Measurements from ENCODE around the gene CDIP1. TPM values are rescaled to one million over a fixed set of nuclear protein-coding genes. Genes with fewer than 3 reads are reported as not detected.

CDIP1 gene
- total RNA-seq, 6 donors from 2014 or later, result 7.3 to 27.0 (median 21.9) TPM

GRCh38 chr16:4509420-4509819 lies 29.2 kb downstream of the CDIP1 start:
- DNase-seq, result no peak
- Histone ChIP-seq H3K9me3 (no peaks in the 10 kb centered on the region), H3K27me3 (no peaks in the 10 kb centered on the region), H3K4me1 (peaks cover 26 to 47% (median 29%) of the 10 kb centered on the region in 4 donors), H3K27ac (no peak overlapping the region), H3K36me3 (peaks cover 15 to 84% (median 66%) of the 10 kb centered on the region in 4 donors), H3K4me3 (no peak overlapping the region)
- ATAC-seq (ENCODE audit: low FRiP score in 2 of 2), result no peak
- WGBS, 2 donors, result 92 to 98% methylated on average over 8 of the region's 8 CpGs
- TF ChIP-seq POLR2AphosphoS5 (IDR thresholded peaks at IDR 0.05), result no peak
- no peak for TF ChIP-seq CTCF (IDR thresholded peaks at IDR 0.05)
- TF ChIP-seq POLR2A (IDR thresholded peaks at IDR 0.05), result no peak
- TF ChIP-seq EP300 (IDR thresholded peaks at IDR 0.05), result no peak

GRCh38 chr16:4508806-4509205 lies 29.8 kb downstream of the CDIP1 start:
- Histone ChIP-seq H3K36me3 (peaks cover 15 to 82% (median 66%) of the 10 kb centered on the region in 4 donors), H3K9me3 (no peaks in the 10 kb centered on the region), H3K27me3 (no peaks in the 10 kb centered on the region), H3K4me3 (no peak overlapping the region), H3K4me1 (peaks cover 20 to 41% (median 23%) of the 10 kb centered on the region in 4 donors), H3K27ac (no peak overlapping the region)
- ATAC-seq (ENCODE audit: low FRiP score in 2 of 2) (no peak), DNase-seq (no peak)
- TF ChIP-seq CTCF (IDR thresholded peaks at IDR 0.05), result no peak
- TF ChIP-seq EP300 (IDR thresholded peaks at IDR 0.05), result no peak
- 100% methylated on average over 1 to 3 of the region's 3 CpGs for WGBS, 2 donors

GRCh38 chr16:4507588-4508345 lies 30.8 kb downstream of the CDIP1 start:
- Histone ChIP-seq H3K4me3 (no peak overlapping the region), H3K36me3 (peaks cover 15 to 72% (median 59%) of the 10 kb centered on the region in 4 donors), H3K9me3 (no peaks in the 10 kb centered on the region), H3K27me3 (no peaks in the 10 kb centered on the region), H3K4me1 (peaks cover 13 to 30% (median 15%) of the 10 kb centered on the region in 4 donors), H3K27ac (no peak overlapping the region)
- no peak for ATAC-seq (ENCODE audit: low FRiP score in 2 of 2)
- DNase-seq, result no peak
- TF ChIP-seq EP300 (IDR thresholded peaks at IDR 0.05) (no peak), POLR2A (IDR thresholded peaks at IDR 0.05) (no peak), POLR2AphosphoS5 (IDR thresholded peaks at IDR 0.05) (no peak), CTCF (IDR thresholded peaks at IDR 0.05) (no peak)
- 88% methylated on average over 5 to 13 of the region's 17 CpGs for WGBS, 2 donors

GRCh38 chr16:4506450-4506849 lies 32.1 kb downstream of the CDIP1 start:
- Histone ChIP-seq H3K27ac (peak overlapping the region in 2 of 4 donors; percentile 54 to 79), H3K4me3 (no peak overlapping the region), H3K36me3 (peaks cover 15 to 59% (median 47%) of the 10 kb centered on the region in 4 donors), H3K4me1 (peaks cover 13 to 31% (median 21%) of the 10 kb centered on the region in 4 donors), H3K9me3 (no peaks in the 10 kb centered on the region), H3K27me3 (no peaks in the 10 kb centered on the region)
- TF ChIP-seq POLR2AphosphoS5 (IDR thresholded peaks at IDR 0.05), result no peak
- no peak for TF ChIP-seq POLR2A (IDR thresholded peaks at IDR 0.05)
- no peak for TF ChIP-seq EP300 (IDR thresholded peaks at IDR 0.05)
- peak; percentile 56 to 87 (median 79) for TF ChIP-seq CTCF (IDR thresholded peaks at IDR 0.05)
- WGBS, 2 donors, result 0% methylated on average over 1 to 3 of the region's 3 CpGs
- peak; percentile 81 to 88 for ATAC-seq (ENCODE audit: low FRiP score in 2 of 2)
- peak in 1 of 2 donors; percentile 65 for DNase-seq

Measured in upper lobe of left lung (tissue), 6 donors.